Liver (tissue), 9 donors: ENCODE results near the gene DAPK1. TPM values are rescaled to one million over a fixed set of nuclear protein-coding genes. Genes with fewer than 3 reads are reported as not detected.

ENCODE experiments used
- DNase-seq: peaks from one replicate; pipeline ENCODE4 v3.0.0-alpha.2; 2017; ENCODE audit warnings: low spot score
- H3K27ac ChIP-seq, 2 donors: one replicate each; pipeline ENCODE4 v1.7.0; 2013; ENCODE audit warnings: inconsistent platforms in 2 of 2, low read length in 2 of 2, control low read depth in 1 of 2, low read depth in 1 of 2, mild to moderate bottlenecking in 1 of 2
- H3K27me3 ChIP-seq, 4 donors: one replicate each; pipeline versions ENCODE4 v1.6.1 to v1.7.0; 2013; ENCODE audit warnings: low read length in 3 of 4, inconsistent platforms in 1 of 4, mild to moderate bottlenecking in 1 of 4, moderate library complexity in 1 of 4; ENCODE audit not compliant: control insufficient read depth in 4 of 4, insufficient read depth in 4 of 4
- H3K36me3 ChIP-seq, 4 donors: one replicate each; pipeline versions ENCODE4 v1.6.1 to v1.7.0; 2013; ENCODE audit warnings: low read length in 3 of 4, mild to moderate bottlenecking in 3 of 4, low read depth in 1 of 4, moderate library complexity in 1 of 4; ENCODE audit not compliant: control insufficient read depth in 4 of 4, insufficient read depth in 3 of 4
- H3K4me1 ChIP-seq, 4 donors: one replicate each; pipeline versions ENCODE4 v1.6.1 to v1.7.0; 2013; ENCODE audit warnings: low read length in 3 of 4, mild to moderate bottlenecking in 3 of 4, moderate library complexity in 1 of 4; ENCODE audit not compliant: control insufficient read depth in 4 of 4, insufficient read depth in 4 of 4
- H3K4me3 ChIP-seq, 3 donors: one replicate each; pipeline versions ENCODE4 v1.6.1 to v1.7.0; 2013; ENCODE audit warnings: low read length in 3 of 3, control low read depth in 1 of 3, low read depth in 1 of 3, mild to moderate bottlenecking in 1 of 3
- H3K9ac ChIP-seq, 2 donors: one replicate each; pipeline ENCODE4 v1.7.0; 2013; ENCODE audit warnings: low read length in 2 of 2, mild to moderate bottlenecking in 2 of 2, moderate library complexity in 2 of 2, control low read depth in 1 of 2, low read depth in 1 of 2
- H3K9me3 ChIP-seq, 4 donors: one replicate each; pipeline versions ENCODE4 v1.6.1 to v1.7.0; 2013; ENCODE audit warnings: low read length in 3 of 4; ENCODE audit not compliant: control insufficient read depth in 4 of 4
- FOXA1 ChIP-seq: IDR thresholded peaks from 2 replicates; pipeline ENCODE4 v1.6.1; 2016; ENCODE audit warnings: antibody characterized with exemption
- FOXA2 ChIP-seq: IDR thresholded peaks from 2 replicates; pipeline ENCODE4 v1.6.1; 2016; ENCODE audit warnings: antibody characterized with exemption
- GABPA ChIP-seq, 2 donors: IDR thresholded peaks in 1 of 2; conservative IDR thresholded peaks in 1 of 2; 2 replicates each; pipeline ENCODE4 v1.6.1; 2016; ENCODE audit warnings: antibody characterized with exemption in 2 of 2, mild to moderate bottlenecking in 1 of 2, moderate library complexity in 1 of 2
- HNF4A ChIP-seq, 2 donors: conservative IDR thresholded peaks; 2 replicates each; pipeline ENCODE4 v1.6.1; 2016; ENCODE audit warnings: antibody characterized with exemption in 2 of 2, mild to moderate bottlenecking in 2 of 2
- JUND ChIP-seq, 2 donors: IDR thresholded peaks; 2 replicates each; pipeline ENCODE4 v1.6.1; 2016; ENCODE audit warnings: antibody characterized with exemption in 2 of 2
- NR2F2 ChIP-seq: IDR thresholded peaks from 2 replicates; pipeline ENCODE4 v1.6.1; 2016; ENCODE audit warnings: antibody characterized with exemption
- RAD21 ChIP-seq, 2 donors: IDR thresholded peaks; 2 replicates each; pipeline ENCODE4 v1.6.1; 2016; ENCODE audit warnings: antibody characterized with exemption in 2 of 2, mild to moderate bottlenecking in 2 of 2
- RXRA ChIP-seq, 2 donors: IDR thresholded peaks; 2 replicates each; pipeline ENCODE4 v1.6.1; 2017 to 2018; ENCODE audit warnings: antibody characterized with exemption in 2 of 2, mild to moderate bottlenecking in 1 of 2
- SP1 ChIP-seq: IDR thresholded peaks from 2 replicates; pipeline ENCODE4 v1.6.1; 2018; ENCODE audit warnings: antibody characterized with exemption, mild to moderate bottlenecking
- TAF1 ChIP-seq: conservative IDR thresholded peaks from 2 replicates; pipeline ENCODE4 v1.6.1; 2016; ENCODE audit warnings: antibody characterized with exemption, mild to moderate bottlenecking
- WGBS: extraction: QIAGEN DNeasy Blood & Tissue Kit; methylation state at CpG from one replicate; pipeline ENCODE4 v1.1.7; 2013; 5-methylcytosine and 5-hydroxymethylcytosine counted together
- polyA plus RNA-seq, 2 donors: library from polyadenylated mRNA; stranded (reverse) in 1 of 2; unstranded in 1 of 2; fragments of 200-250 nt in 1 of 2; fragments of >200 nt in 1 of 2; fragmentation: Nextera tagmentation in 1 of 2; extraction: Ambion mirVana in 1 of 2; gene quantifications; one replicate each; pipeline versions ENCODE4 v1.2.1 to v1.2.3, GENCODE V29; 2013 to 2015
- total RNA-seq, 2 donors: library from RNA; depleted of rRNA; stranded (reverse); fragments of >200 nt; gene quantifications; one replicate each; pipeline ENCODE4 v1.2.3, GENCODE V29; 2014
- TF ChIP-seq, protein P1 (sequence below): IDR thresholded peaks from 2 replicates; pipeline ENCODE4 v1.6.1; 2016; ENCODE audit warnings: antibody characterized with exemption
- TF ChIP-seq, protein P2 (sequence below): fragments of 150-350 bp; IDR thresholded peaks from 2 replicates; pipeline ENCODE4 v1.5.1; 2017; ENCODE audit warnings: improper control_type of control experiment, low read depth, low read length; ENCODE audit not compliant: missing input control
- TF ChIP-seq, protein P3 (sequence below): IDR thresholded peaks from 2 replicates; pipeline ENCODE4 v1.6.1; 2016; ENCODE audit warnings: antibody characterized with exemption
- TF ChIP-seq, protein P4 (sequence below): IDR thresholded peaks from 2 replicates; pipeline ENCODE4 v1.6.1; 2016; ENCODE audit warnings: antibody characterized with exemption
- TF ChIP-seq, protein P5 (sequence below): IDR thresholded peaks from 2 replicates; pipeline ENCODE4 v1.6.1; 2016; ENCODE audit warnings: antibody characterized with exemption, mild to moderate bottlenecking
- donor health status: healthy.
- donor health status: healthy.
- donor health status: healthy.
- donor health status: healthy.
- donor health status: healthy.

The DAPK1 gene
- total and polyA plus RNA-seq, 4 donors, result 14.0 to 40.8 (median 21.8) TPM

DNA sequence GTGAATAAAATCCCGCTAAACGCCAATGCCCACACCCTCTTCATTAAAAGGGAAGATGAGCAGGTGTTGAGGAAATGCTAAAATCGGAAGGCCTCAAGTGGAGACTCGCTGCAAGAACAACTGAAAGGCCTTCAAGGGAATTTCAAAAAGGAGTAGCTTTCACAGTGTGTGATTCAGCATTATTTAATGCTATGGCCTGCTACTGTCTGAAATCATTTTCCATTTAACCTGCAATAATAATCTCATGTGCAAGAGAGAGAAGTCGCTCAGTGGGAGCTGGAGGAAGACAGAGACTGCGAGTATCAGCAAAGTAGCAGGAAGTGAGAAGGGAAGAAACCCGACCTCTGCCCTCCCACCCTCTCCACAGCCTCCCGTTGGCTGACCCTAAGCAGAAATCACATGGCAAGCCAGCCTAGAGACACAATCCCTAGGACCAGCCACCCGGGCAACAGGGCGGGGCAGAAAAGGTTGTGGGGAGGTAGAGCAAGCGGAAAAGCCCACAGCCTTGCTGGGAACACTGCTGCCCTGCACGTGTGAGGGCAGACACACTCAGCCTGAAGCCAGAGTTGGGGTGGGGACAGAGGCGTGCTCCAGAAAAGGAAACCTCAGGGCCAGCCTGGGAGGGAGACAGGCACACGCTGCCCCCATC is 188.3 kb downstream of the DAPK1 start:
- 70% methylated on average over 14 of the region's 14 CpGs for WGBS

DNA sequence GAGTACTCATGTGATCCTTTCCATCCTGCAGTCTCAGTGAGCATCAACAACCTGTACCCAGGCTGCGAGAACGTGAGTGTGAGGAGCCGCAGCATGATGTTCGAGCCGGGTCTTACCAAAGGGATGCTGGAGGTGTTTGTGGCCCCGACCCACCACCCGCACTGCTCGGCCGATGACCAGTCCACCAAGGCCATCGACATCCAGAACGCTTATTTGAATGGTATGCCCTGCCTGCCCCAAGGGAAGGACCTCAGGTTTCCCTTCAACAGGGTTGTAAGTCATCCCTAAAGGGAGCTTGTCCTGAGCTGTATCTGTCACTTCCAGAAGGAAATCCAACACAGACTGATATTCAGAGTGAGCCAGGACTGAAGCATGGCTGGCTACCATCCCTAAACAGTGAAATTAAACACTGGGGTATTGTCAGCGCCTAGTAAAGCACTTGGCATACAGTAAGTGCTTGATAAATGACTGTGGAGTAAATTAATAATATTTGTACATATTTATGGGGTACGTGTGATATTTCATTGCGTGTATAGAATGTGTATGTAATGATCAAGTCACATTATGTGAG is 188.9 kb downstream of the DAPK1 start:
- no peak for TF ChIP-seq HNF4A (conservative IDR thresholded peaks at IDR 0.05)
- TF ChIP-seq, protein P1, sequence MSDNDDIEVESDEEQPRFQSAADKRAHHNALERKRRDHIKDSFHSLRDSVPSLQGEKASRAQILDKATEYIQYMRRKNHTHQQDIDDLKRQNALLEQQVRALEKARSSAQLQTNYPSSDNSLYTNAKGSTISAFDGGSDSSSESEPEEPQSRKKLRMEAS, result no peak
- no peak for TF ChIP-seq TAF1
- no peak for TF ChIP-seq FOXA2
- no peak for TF ChIP-seq SP1
- TF ChIP-seq FOXA1, result no peak
- TF ChIP-seq, protein P2, sequence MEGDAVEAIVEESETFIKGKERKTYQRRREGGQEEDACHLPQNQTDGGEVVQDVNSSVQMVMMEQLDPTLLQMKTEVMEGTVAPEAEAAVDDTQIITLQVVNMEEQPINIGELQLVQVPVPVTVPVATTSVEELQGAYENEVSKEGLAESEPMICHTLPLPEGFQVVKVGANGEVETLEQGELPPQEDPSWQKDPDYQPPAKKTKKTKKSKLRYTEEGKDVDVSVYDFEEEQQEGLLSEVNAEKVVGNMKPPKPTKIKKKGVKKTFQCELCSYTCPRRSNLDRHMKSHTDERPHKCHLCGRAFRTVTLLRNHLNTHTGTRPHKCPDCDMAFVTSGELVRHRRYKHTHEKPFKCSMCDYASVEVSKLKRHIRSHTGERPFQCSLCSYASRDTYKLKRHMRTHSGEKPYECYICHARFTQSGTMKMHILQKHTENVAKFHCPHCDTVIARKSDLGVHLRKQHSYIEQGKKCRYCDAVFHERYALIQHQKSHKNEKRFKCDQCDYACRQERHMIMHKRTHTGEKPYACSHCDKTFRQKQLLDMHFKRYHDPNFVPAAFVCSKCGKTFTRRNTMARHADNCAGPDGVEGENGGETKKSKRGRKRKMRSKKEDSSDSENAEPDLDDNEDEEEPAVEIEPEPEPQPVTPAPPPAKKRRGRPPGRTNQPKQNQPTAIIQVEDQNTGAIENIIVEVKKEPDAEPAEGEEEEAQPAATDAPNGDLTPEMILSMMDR, result no peak
- TF ChIP-seq, protein P3, sequence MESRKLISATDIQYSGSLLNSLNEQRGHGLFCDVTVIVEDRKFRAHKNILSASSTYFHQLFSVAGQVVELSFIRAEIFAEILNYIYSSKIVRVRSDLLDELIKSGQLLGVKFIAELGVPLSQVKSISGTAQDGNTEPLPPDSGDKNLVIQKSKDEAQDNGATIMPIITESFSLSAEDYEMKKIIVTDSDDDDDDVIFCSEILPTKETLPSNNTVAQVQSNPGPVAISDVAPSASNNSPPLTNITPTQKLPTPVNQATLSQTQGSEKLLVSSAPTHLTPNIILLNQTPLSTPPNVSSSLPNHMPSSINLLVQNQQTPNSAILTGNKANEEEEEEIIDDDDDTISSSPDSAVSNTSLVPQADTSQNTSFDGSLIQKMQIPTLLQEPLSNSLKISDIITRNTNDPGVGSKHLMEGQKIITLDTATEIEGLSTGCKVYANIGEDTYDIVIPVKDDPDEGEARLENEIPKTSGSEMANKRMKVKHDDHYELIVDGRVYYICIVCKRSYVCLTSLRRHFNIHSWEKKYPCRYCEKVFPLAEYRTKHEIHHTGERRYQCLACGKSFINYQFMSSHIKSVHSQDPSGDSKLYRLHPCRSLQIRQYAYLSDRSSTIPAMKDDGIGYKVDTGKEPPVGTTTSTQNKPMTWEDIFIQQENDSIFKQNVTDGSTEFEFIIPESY, result no peak
- TF ChIP-seq JUND (IDR thresholded peaks at IDR 0.05), result no peak
- no peak for TF ChIP-seq GABPA (IDR thresholded peaks at IDR 0.05 in 1 of 2, conservative IDR thresholded peaks at IDR 0.05 in 1 of 2)
- TF ChIP-seq, protein P4, sequence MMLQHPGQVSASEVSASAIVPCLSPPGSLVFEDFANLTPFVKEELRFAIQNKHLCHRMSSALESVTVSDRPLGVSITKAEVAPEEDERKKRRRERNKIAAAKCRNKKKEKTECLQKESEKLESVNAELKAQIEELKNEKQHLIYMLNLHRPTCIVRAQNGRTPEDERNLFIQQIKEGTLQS, result no peak
- TF ChIP-seq, protein P5, sequence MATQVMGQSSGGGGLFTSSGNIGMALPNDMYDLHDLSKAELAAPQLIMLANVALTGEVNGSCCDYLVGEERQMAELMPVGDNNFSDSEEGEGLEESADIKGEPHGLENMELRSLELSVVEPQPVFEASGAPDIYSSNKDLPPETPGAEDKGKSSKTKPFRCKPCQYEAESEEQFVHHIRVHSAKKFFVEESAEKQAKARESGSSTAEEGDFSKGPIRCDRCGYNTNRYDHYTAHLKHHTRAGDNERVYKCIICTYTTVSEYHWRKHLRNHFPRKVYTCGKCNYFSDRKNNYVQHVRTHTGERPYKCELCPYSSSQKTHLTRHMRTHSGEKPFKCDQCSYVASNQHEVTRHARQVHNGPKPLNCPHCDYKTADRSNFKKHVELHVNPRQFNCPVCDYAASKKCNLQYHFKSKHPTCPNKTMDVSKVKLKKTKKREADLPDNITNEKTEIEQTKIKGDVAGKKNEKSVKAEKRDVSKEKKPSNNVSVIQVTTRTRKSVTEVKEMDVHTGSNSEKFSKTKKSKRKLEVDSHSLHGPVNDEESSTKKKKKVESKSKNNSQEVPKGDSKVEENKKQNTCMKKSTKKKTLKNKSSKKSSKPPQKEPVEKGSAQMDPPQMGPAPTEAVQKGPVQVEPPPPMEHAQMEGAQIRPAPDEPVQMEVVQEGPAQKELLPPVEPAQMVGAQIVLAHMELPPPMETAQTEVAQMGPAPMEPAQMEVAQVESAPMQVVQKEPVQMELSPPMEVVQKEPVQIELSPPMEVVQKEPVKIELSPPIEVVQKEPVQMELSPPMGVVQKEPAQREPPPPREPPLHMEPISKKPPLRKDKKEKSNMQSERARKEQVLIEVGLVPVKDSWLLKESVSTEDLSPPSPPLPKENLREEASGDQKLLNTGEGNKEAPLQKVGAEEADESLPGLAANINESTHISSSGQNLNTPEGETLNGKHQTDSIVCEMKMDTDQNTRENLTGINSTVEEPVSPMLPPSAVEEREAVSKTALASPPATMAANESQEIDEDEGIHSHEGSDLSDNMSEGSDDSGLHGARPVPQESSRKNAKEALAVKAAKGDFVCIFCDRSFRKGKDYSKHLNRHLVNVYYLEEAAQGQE, result no peak
- TF ChIP-seq RAD21 (IDR thresholded peaks at IDR 0.05), result no peak
- no peak for TF ChIP-seq RXRA (IDR thresholded peaks at IDR 0.05)
- peak overlapping the region; percentile 26 to 61 for H3K27ac ChIP-seq
- H3K9me3 ChIP-seq, result no peaks in the 10 kb centered on the region
- peaks cover 0 to 24% (median 5%) of the 10 kb centered on the region in 4 donors for H3K36me3 ChIP-seq
- peaks cover 0 to 27% (median 12%) of the 10 kb centered on the region in 4 donors for H3K4me1 ChIP-seq
- H3K27me3 ChIP-seq, result no peaks in the 10 kb centered on the region
- H3K9ac ChIP-seq, result no peak overlapping the region
- peak; percentile 32 for DNase-seq
- H3K4me3 ChIP-seq, result no peak overlapping the region
- WGBS, result 83% methylated on average over 14 of the region's 14 CpGs

More for the DNA sequence above, 188.3 kb downstream of the DAPK1 start:
- Histone ChIP-seq H3K36me3 (peaks cover 0 to 28% (median 6%) of the 10 kb centered on the region in 4 donors), H3K4me1 (peaks cover 0 to 33% (median 16%) of the 10 kb centered on the region in 4 donors), H3K27me3 (no peaks in the 10 kb centered on the region), H3K4me3 (no peak overlapping the region), H3K27ac (peak overlapping the region; percentile 26 to 61), H3K9ac (no peak overlapping the region), H3K9me3 (no peaks in the 10 kb centered on the region)
- DNase-seq, result peak; percentile 41
- TF ChIP-seq RAD21 (IDR thresholded peaks at IDR 0.05), result peak in 1 of 2 donors; percentile 39
- peak; percentile 94 for TF ChIP-seq NR2F2
- TF ChIP-seq RXRA (IDR thresholded peaks at IDR 0.05), result peak in 1 of 2 donors; percentile 73
- TF ChIP-seq, protein P5, result no peak
- no peak for TF ChIP-seq GABPA (IDR thresholded peaks at IDR 0.05 in 1 of 2, conservative IDR thresholded peaks at IDR 0.05 in 1 of 2)
- no peak for TF ChIP-seq JUND (IDR thresholded peaks at IDR 0.05)
- peak; percentile 46 for TF ChIP-seq SP1
